Measurements from ENCODE around the gene CBX6.
A peak's percentile ranks its signal among the peaks of the same experiment; 100 is the strongest.

CBX6 gene

GRCh38 chr22:38865201-38866023 is 6.6 kb downstream of the CBX6 start:
- Histone ChIP-seq H3K4me3 (peak overlapping the region; percentile 52), H3K27ac (peak overlapping the region; percentile 49 to 71)
- TF ChIP-seq CTCF (IDR thresholded peaks at IDR 0.05): no peak
- peak; percentile 68 for DNase-seq (ENCODE audit: low spot score)

GRCh38 chr22:38864361-38865191 is 7.4 kb downstream of the CBX6 start:
- DNase-seq (ENCODE audit: low spot score): peak; percentile 76
- peak overlapping the region; percentile 49 to 71 for H3K27ac ChIP-seq
- TF ChIP-seq CTCF (IDR thresholded peaks at IDR 0.05): no peak
- peak overlapping the region; percentile 52 for H3K4me3 ChIP-seq

DNA sequence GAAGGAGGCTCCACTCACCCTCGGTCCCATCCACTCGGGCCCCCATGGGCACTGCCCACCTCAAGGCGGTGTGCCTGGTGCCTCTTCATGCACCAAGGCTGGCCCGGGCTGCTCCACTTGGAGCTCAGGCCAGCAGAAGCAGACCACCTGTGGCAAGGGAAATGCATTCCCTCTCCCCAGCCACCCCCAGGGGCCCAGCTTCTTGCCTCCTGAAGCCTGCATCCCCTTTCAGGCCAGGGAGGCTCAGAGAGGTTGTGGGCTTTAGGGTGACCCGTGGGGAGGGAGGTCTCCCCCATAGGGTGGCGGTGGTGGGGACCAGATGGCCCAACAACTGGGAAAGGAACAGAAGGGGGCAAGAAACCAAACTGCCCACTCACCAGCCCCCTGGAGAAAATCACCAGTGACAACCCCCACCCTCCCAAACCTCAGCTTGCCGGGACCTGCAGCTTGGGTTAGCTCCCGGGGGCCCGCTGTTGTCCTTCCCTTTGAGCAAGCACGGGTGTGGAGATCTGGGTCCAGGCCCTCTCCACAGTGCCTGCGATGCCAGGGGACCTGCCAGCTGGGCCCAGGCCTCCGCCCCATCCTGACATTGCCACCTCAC is 8.4 kb downstream of the CBX6 start:
- TF ChIP-seq CTCF (IDR thresholded peaks at IDR 0.05): no peak
- peak; percentile 66 for DNase-seq (ENCODE audit: low spot score)
- Histone ChIP-seq H3K27ac (peak overlapping the region in 1 of 2 donors; percentile 45), H3K4me3 (no peak overlapping the region)

GRCh38 chr22:38862375-38863329 is 9.4 kb downstream of the CBX6 start:
- peak overlapping the region in 1 of 2 donors; percentile 45 for H3K27ac ChIP-seq
- no peak for DNase-seq (ENCODE audit: low spot score)
- TF ChIP-seq CTCF (IDR thresholded peaks at IDR 0.05): no peak
- no peak overlapping the region for H3K4me3 ChIP-seq

GRCh38 chr22:38861927-38862326 is 10.1 kb downstream of the CBX6 start:
- H3K4me3 ChIP-seq: no peak overlapping the region
- TF ChIP-seq CTCF (IDR thresholded peaks at IDR 0.05): no peak
- H3K27ac ChIP-seq: peak overlapping the region in 1 of 2 donors; percentile 22
- no peak for DNase-seq (ENCODE audit: low spot score)

DNA sequence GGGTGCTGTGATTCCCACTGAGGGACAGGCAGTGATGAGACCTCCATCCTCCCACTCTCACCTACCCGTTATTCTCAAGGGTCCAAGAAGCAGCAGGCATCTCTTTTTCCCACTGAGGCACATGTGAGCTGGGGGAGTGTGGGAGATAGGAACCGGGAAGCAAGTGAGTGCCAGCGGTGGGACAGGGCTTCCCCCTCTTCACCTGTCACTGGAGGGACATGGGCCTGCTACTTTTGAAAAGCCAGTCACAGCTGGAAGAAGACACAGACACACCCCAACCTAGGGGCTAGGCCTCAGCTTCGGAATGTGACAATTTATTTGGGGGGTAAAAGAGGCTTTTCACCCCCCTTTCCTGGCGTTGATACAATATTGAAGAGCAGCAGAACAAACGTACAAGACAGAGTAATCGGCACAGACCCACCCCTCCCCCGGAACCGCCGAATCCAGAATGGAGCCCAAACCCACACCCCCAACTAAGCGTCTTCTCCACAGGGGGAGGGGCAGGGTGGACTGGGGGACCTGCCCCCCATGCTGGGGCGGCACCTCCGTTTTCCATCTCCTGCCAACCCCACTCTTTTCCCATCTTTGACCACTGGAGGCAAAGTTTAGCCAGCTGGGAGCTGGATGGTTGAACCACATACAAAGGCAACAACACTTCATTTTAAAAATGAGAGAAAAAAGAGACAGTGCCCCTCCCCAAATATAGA is 10.7 kb downstream of the CBX6 start:
- H3K4me3 ChIP-seq: no peak overlapping the region
- TF ChIP-seq CTCF (IDR thresholded peaks at IDR 0.05): no peak
- no peak overlapping the region for H3K27ac ChIP-seq
- no peak for DNase-seq (ENCODE audit: low spot score)

All from coronary artery (tissue), 2 donors.